SU-DHL-6 (cell line): ENCODE data around the gene LTBP1.

Source experiments
- H2AFZ ChIP-seq: fragments of 200-600 bp; sonication (generic); 2 replicates; pipeline ENCODE4 v1.6.1; 2014; ENCODE audit warnings: low read depth, mild to moderate bottlenecking, moderate library complexity, mixed read lengths, antibody characterized with exemption, low read length; ENCODE audit not compliant: severe bottlenecking
- H3F3A ChIP-seq: fragments of 200-600 bp; shearing (Covaris generic); 2 replicates; pipeline ENCODE4 v1.6.0; 2016; ENCODE audit warnings: antibody characterized with exemption, mild to moderate bottlenecking; ENCODE audit not compliant: insufficient read depth
- H3K27ac ChIP-seq: fragments of 200-600 bp; sonication (generic); 2 replicates; pipeline ENCODE4 v1.5.1; 2016; ENCODE audit warnings: low read depth, mild to moderate bottlenecking, low read length, moderate library complexity, mixed read lengths
- H3K27me3 ChIP-seq: fragments of 200-600 bp; sonication (generic), shearing (Covaris generic); 2 replicates; pipeline ENCODE4 v1.6.0; 2014; ENCODE audit warnings: mild to moderate bottlenecking, low read length
- H3K36me3 ChIP-seq: fragments of 200-600 bp; sonication (generic); 2 replicates; pipeline ENCODE4 v1.6.1; 2014; ENCODE audit warnings: mild to moderate bottlenecking, low read length, mixed read lengths
- H3K4me2 ChIP-seq: fragments of 300-600, 200-600 bp; shearing (Covaris generic), sonication (generic); 2 replicates; pipeline ENCODE4 v1.6.0; 2014; ENCODE audit warnings: low read length, low read depth, mild to moderate bottlenecking; ENCODE audit not compliant: poor library complexity, severe bottlenecking
- H3K4me3 ChIP-seq: fragments of 200-600 bp; sonication (generic); 2 replicates; pipeline ENCODE4 v1.5.1; 2014; ENCODE audit warnings: antibody characterized with exemption, low read length, mild to moderate bottlenecking, mixed read lengths; ENCODE audit not compliant: insufficient read depth, poor library complexity, severe bottlenecking
- H3K79me2 ChIP-seq: fragments of 200-600 bp; sonication (generic); 2 replicates; pipeline ENCODE4 v1.6.1; 2014; ENCODE audit warnings: mild to moderate bottlenecking, low read length, moderate library complexity; ENCODE audit not compliant: insufficient read depth
- H3K9ac ChIP-seq: fragments of 200-600 bp; sonication (generic); 2 replicates; pipeline ENCODE4 v1.7.0; 2014; ENCODE audit warnings: mild to moderate bottlenecking, low read length
- H3K9me2 ChIP-seq: fragments of 200-600 bp; sonication (generic); replicated peaks from 2 replicates; pipeline ENCODE4 v1.6.1; 2014; ENCODE audit warnings: low read length; ENCODE audit not compliant: insufficient read depth
- H3K9me3 ChIP-seq: fragments of 200-600 bp; sonication (generic); 2 replicates; pipeline ENCODE4 v1.6.1; 2014; ENCODE audit warnings: low read length, mixed read lengths; ENCODE audit not compliant: insufficient read depth
- H4K20me1 ChIP-seq: fragments of 200-600 bp; sonication (generic); 2 replicates; pipeline ENCODE4 v1.6.1; 2014; ENCODE audit warnings: low read depth, mild to moderate bottlenecking, antibody characterized with exemption, low read length, moderate library complexity, mixed read lengths
- CTCF ChIP-seq: fragments of 200-600 bp; sonication (generic); IDR thresholded peaks from one replicate; pipeline ENCODE4 v1.5.1; 2017; ENCODE audit warnings: antibody characterized with exemption, mild to moderate bottlenecking, low read length, moderate library complexity; ENCODE audit not compliant: insufficient read depth, poor library complexity, severe bottlenecking
- EZH2phosphoT487 ChIP-seq: fragments of 200-600 bp; sonication (generic), shearing (Covaris generic); conservative IDR thresholded peaks from 2 replicates; pipeline ENCODE4 v1.6.1; 2018; ENCODE audit warnings: mild to moderate bottlenecking, antibody characterized with exemption, low read length, moderate library complexity, mixed read lengths

LTBP1 gene

GRCh38 chr2:33275689-33276444, 329.1 kb downstream of the LTBP1 start:
- no peaks in the 10 kb centered on the region for H3K79me2 ChIP-seq
- H3K36me3 ChIP-seq = peaks cover 68% of the 10 kb centered on the region
- no peaks in the 10 kb centered on the region for H4K20me1 ChIP-seq
- H3K27me3 ChIP-seq = no peaks in the 10 kb centered on the region
- no peaks in the 10 kb centered on the region for H3K9me3 ChIP-seq
- H3K4me3 ChIP-seq = no peak overlapping the region
- H3K9ac ChIP-seq = no peak overlapping the region
- peaks cover 19% of the 10 kb centered on the region for H3F3A ChIP-seq
- H3K4me2 ChIP-seq = no peak overlapping the region
- TF ChIP-seq CTCF (no peak), EZH2phosphoT487 (no peak)
- H3K27ac ChIP-seq = no peak overlapping the region
- H3K9me2 ChIP-seq = no peaks in the 10 kb centered on the region
- H2AFZ ChIP-seq = no peak overlapping the region

DNA sequence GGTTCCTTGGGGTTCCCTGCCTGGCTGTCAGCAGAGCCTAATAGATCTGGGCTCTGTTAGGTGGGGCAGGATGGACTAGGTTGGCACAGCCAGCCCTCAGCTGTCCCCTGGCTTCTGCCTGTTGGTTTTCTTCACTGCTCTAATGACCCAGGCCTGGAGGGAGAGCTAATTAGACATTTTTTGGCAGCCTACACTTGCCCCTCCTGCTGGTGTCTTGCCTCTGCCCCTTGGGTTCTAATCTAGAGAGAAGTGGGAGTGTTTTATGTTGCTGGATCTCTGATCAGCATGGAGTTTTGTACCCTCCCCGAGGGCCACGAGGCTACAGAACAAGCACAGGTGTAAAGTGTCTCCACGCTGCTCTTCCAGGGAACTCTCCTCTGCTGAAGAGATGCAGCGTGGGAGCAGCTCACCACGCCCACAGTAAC, 330.3 kb downstream of the LTBP1 start:
- Histone ChIP-seq H3F3A (peaks cover 7% of the 10 kb centered on the region; the same call in 1 of the 2 replicates), H3K36me3 (peaks cover 65% of the 10 kb centered on the region), H3K4me3 (no peak overlapping the region), H3K9me2 (no peaks in the 10 kb centered on the region), H3K27ac (no peak overlapping the region), H3K9me3 (no peaks in the 10 kb centered on the region), H3K79me2 (no peaks in the 10 kb centered on the region), H3K27me3 (no peaks in the 10 kb centered on the region), H4K20me1 (no peaks in the 10 kb centered on the region), H3K9ac (no peak overlapping the region), H2AFZ (no peak overlapping the region), H3K4me2 (no peak overlapping the region)
- TF ChIP-seq EZH2phosphoT487 = no peak
- TF ChIP-seq CTCF = no peak

DNA sequence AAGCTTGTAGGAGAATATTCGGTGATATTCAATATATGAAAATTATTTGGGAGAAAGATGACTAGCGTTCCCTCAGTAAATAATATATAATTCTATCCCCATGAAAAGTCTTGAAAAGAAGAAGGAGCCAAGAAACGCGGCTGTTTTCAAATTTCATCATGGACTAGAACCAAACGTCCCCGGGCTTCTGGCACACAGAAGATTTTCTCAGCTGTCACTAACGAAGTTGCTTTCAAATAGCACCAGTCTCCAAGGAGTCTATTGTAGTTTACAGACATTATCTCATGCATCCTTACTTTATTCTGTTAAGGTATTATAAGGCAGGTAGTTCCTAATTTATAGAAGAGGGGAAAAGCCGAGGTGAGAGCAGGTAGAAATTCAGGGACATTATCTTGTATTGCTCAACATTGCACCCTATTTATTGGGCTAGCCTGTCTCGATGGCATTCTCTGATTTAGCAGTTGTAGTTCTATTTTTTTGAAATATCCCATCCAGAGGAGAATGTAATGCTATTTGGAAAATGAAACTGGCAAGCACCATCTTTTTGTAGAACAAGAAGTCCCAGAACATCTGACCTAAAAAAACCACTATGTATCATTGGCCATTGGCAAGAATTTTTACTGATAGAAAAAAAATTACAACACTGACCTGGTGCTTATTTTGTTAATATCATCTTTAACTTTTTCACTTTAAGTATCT, 331.6 kb downstream of the LTBP1 start:
- H3K36me3 ChIP-seq = peaks cover 58% of the 10 kb centered on the region

More for the DNA sequence above, 331.6 kb downstream of the LTBP1 start:
- TF ChIP-seq EZH2phosphoT487 = no peak
- TF ChIP-seq CTCF = no peak
- Histone ChIP-seq H3K4me3 (no peak overlapping the region), H3F3A (0 out of 2 replicates have a peak, but pooled peaks cover 4% of the 10 kb centered on the region), H3K9me2 (no peaks in the 10 kb centered on the region), H4K20me1 (no peaks in the 10 kb centered on the region), H3K27me3 (no peaks in the 10 kb centered on the region), H3K27ac (no peak overlapping the region), H2AFZ (no peak overlapping the region), H3K9ac (no peak overlapping the region), H3K9me3 (no peaks in the 10 kb centered on the region), H3K4me2 (no peak overlapping the region), H3K79me2 (no peaks in the 10 kb centered on the region)
